Tibial artery (tissue), 4 donors: ENCODE measurements around the gene C2CD2L.
A peak's percentile ranks its signal among the peaks of the same experiment; 100 is the strongest.

Source experiments
- DNase-seq, 2 donors: peaks; one replicate each; pipeline ENCODE4 v3.0.0-alpha.2; 2019
- H3K27ac ChIP-seq, 2 donors: fragments of 200-600 bp; sonication (generic) in 1 of 2; 1 replicate in 1 of 2; 2 replicates in 1 of 2; pipeline ENCODE4 v1.5.1; 2018 to 2019; ENCODE audit warnings: mild to moderate bottlenecking in 1 of 2
- H3K27me3 ChIP-seq, 2 donors: fragments of 200-600 bp; sonication (generic) in 1 of 2; one replicate each; pipeline versions ENCODE4 v1.5.1 to v1.6.0; 2016 to 2019
- H3K36me3 ChIP-seq, 3 donors: fragments of 200-600 bp; sonication (generic) in 2 of 3; one replicate each; pipeline ENCODE4 v1.5.1; 2016 to 2019; ENCODE audit warnings: mild to moderate bottlenecking in 2 of 3
- H3K4me1 ChIP-seq, 4 donors: fragments of 200-600 bp; sonication (generic) in 2 of 4; 1 replicate in 3 of 4; 2 replicates in 1 of 4; pipeline ENCODE4 v1.5.1; 2016 to 2019
- H3K4me3 ChIP-seq, 2 donors: fragments of 200-600 bp; sonication (generic) in 1 of 2; 1 replicate in 1 of 2; 2 replicates in 1 of 2; pipeline ENCODE4 v1.5.1; 2018 to 2019; ENCODE audit warnings: mild to moderate bottlenecking in 2 of 2
- H3K9me3 ChIP-seq, 3 donors: fragments of 200-600 bp; sonication (generic) in 1 of 3; one replicate each; pipeline ENCODE4 v1.5.1; 2016 to 2019
- intact Hi-C: fragments of 100-400 bp; cut with DNase I; formaldehyde crosslinking; loops from one replicate; pipeline ENCODE4 v1.15.0; 2023; ENCODE audit warnings: low total_unique reads
- TF ChIP-seq, protein P1 (sequence below), 2 experiments: fragments of 200-600 bp in 1 of 2; fragments of 450-650 bp in 1 of 2; IDR thresholded peaks; one replicate each; pipeline ENCODE4 v1.5.1; 2017 to 2019; ENCODE audit warnings: antibody characterized with exemption in 2 of 2, mild to moderate bottlenecking in 1 of 2, moderate library complexity in 1 of 2

C2CD2L gene

DNA sequence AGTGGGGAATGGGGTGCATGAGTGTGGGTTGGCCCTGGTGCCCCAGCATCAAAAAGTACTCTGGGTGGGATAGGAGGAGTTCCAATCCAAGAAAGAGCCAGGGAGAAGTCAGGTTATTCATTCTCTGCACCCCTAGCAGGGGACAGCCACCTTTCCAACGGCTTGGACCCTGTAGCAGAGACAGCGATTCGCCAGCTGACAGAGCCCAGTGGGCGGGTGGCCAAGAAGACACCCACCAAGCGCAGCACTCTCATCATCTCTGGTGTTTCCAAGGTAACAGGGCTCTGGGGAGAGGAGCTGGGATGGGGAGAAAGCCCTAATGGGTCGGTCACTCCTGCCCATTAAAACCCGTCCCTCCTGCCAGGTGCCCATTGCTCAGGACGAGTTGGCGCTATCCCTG lies 6.6 kb downstream of the C2CD2L start:
- intact Hi-C loops, result no loop called here
- H3K4me1 ChIP-seq, result peaks cover 0 to 12% (median 4%) of the 10 kb centered on the region in 4 donors
- H3K9me3 ChIP-seq, result no peaks in the 10 kb centered on the region
- peaks cover 15 to 72% (median 50%) of the 10 kb centered on the region in 3 donors for H3K36me3 ChIP-seq
- DNase-seq, result no peak
- TF ChIP-seq, protein P1, sequence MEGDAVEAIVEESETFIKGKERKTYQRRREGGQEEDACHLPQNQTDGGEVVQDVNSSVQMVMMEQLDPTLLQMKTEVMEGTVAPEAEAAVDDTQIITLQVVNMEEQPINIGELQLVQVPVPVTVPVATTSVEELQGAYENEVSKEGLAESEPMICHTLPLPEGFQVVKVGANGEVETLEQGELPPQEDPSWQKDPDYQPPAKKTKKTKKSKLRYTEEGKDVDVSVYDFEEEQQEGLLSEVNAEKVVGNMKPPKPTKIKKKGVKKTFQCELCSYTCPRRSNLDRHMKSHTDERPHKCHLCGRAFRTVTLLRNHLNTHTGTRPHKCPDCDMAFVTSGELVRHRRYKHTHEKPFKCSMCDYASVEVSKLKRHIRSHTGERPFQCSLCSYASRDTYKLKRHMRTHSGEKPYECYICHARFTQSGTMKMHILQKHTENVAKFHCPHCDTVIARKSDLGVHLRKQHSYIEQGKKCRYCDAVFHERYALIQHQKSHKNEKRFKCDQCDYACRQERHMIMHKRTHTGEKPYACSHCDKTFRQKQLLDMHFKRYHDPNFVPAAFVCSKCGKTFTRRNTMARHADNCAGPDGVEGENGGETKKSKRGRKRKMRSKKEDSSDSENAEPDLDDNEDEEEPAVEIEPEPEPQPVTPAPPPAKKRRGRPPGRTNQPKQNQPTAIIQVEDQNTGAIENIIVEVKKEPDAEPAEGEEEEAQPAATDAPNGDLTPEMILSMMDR (IDR thresholded peaks at IDR 0.05), result no peak
- H3K27me3 ChIP-seq, result no peaks in the 10 kb centered on the region
- H3K4me3 ChIP-seq, result no peak overlapping the region
- no peak overlapping the region for H3K27ac ChIP-seq

DNA sequence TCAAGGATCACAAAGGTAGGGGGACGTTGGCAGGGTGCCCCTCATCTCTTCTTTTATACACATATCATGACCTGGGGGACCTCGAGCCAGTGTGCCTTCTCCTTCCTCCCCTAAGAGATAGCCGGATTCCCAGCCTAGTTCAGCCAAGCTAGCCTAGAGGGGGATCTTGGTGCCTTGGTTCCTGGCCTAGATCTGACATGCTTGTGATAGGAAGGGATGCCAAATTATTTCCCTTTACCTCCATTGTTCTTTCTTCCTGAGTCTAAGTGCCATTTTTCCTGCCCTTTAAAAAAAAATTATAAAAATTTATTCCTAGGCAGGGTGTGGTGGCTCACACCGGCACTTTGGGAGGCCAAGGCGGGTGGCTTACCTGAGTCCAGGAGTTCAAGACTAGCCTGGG lies 7.2 kb downstream of the C2CD2L start:
- Histone ChIP-seq H3K4me1 (peaks cover 0 to 6% (median under 1%) of the 10 kb centered on the region in 4 donors), H3K27me3 (no peaks in the 10 kb centered on the region), H3K9me3 (no peaks in the 10 kb centered on the region), H3K4me3 (no peak overlapping the region), H3K36me3 (peaks cover 15 to 72% (median 50%) of the 10 kb centered on the region in 3 donors), H3K27ac (no peak overlapping the region)
- TF ChIP-seq, protein P1 (IDR thresholded peaks at IDR 0.05), result no peak
- no peak for DNase-seq
- intact Hi-C loops, result no loop called here

DNA sequence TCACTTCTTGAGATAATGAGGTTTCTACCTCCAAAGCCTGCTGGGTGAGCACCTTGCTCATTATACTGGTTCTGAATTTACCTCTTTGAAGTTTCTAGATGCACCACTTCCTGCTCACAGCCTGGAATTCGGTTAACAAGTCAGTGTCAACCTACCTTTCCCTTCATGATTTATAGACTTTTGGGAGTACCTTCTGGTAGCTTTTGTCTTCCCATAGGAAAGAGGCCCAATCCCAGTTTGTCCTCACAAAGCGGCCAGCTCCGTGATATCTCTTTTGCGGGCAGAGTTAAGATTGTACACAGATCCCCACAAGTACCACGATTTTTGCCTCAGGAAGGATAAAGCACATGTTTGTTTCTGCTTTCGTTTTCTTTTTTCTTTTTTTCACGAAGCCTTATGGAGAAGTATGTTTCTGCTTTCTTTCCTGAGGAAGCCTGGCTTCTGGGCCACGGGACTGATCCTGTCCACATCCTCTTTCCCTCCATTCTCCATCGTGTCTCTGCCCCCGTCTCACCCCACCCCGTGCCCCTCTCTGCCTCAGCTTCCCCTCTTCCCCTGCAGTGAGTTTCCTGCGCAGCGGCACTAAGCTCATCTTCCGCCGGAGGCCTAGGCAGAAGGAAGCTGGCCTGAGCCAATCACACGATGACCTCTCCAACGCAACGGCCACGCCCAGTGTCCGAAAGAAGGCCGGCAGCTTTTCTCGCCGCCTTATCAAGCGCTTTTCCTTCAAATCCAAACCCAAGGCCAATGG lies 8.5 kb downstream of the C2CD2L start:
- Histone ChIP-seq H3K4me1 (peaks cover 0 to 5% (median 1%) of the 10 kb centered on the region in 4 donors), H3K27ac (no peak overlapping the region), H3K36me3 (peaks cover 15 to 69% (median 47%) of the 10 kb centered on the region in 3 donors), H3K4me3 (no peak overlapping the region), H3K9me3 (no peaks in the 10 kb centered on the region), H3K27me3 (no peaks in the 10 kb centered on the region)
- peak; percentile 62 to 74 for DNase-seq
- intact Hi-C loops, result no loop called here
- TF ChIP-seq, protein P1 (IDR thresholded peaks at IDR 0.05), result no peak

DNA sequence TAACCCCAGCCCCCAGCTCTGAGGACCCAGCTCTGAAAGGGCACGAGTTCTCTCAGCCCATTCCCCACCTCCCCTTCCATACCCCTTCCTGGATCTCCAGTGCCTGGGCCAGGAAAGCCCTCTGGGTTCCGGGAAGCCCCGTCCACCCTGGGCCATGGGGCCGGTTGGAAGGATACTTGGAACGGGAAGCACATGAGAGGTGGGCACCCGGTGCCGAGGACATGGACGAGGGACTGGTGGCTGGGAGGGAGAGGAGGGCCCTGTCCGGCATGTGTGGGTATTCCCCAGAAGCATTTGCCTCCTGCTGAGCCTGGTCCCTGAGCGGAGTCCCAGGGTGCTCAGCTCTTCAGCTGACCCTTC lies 9.1 kb downstream of the C2CD2L start:
- Histone ChIP-seq H3K36me3 (peaks cover 15 to 63% (median 42%) of the 10 kb centered on the region in 3 donors), H3K9me3 (no peaks in the 10 kb centered on the region), H3K27me3 (no peaks in the 10 kb centered on the region), H3K4me3 (no peak overlapping the region), H3K27ac (no peak overlapping the region), H3K4me1 (peaks cover 0 to 8% (median 3%) of the 10 kb centered on the region in 4 donors)
- intact Hi-C loops, result no loop called here
- TF ChIP-seq, protein P1 (IDR thresholded peaks at IDR 0.05), result no peak
- no peak for DNase-seq

DNA sequence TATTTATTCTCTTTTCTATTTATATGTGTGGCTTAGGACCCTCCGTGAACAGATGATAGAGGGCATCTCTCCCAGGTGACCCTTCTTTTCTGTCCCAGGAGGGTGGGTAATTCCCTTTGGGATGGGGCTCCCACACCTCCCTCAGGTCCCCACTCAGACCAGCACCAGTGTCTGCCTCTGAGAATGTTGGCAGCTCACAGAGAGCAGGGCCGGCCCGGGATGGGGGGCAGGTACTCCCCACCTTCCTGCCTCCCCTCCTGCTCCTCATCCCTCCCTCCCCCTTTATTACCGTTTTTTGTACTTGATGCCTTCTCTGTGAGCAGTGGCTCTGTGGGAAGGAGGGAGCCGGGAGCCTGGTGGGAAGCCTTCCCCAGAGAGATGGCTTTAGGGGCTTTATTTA lies 9.5 kb downstream of the C2CD2L start:
- H3K27ac ChIP-seq, result no peak overlapping the region

More for the DNA sequence above, 9.5 kb downstream of the C2CD2L start:
- Histone ChIP-seq H3K4me3 (no peak overlapping the region), H3K27me3 (no peaks in the 10 kb centered on the region), H3K4me1 (peaks cover 0 to 8% (median 3%) of the 10 kb centered on the region in 4 donors), H3K36me3 (peaks cover 12 to 60% (median 38%) of the 10 kb centered on the region in 3 donors), H3K9me3 (no peaks in the 10 kb centered on the region)
- DNase-seq, result no peak
- TF ChIP-seq, protein P1 (IDR thresholded peaks at IDR 0.05), result no peak
- intact Hi-C loops, result no loop called here
